Nephron (organoid): ENCODE results near the gene GAD2.
"Not testable (repeated sequence)": the region's sequence is repeated elsewhere in the genome, so short reads cannot be mapped to it uniquely, and the experiment has no call there.

Experiments used
- H3K27ac Mint-ChIP-seq, 3 experiments: 2 replicates each; pipeline ENCODE4 v1.8.0; 2020; ENCODE audit warnings: mixed read lengths in 3 of 3, mild to moderate bottlenecking in 2 of 3, moderate library complexity in 1 of 3
- H3K27me3 Mint-ChIP-seq: 2 replicates; pipeline ENCODE4 v1.8.0; 2021; ENCODE audit warnings: low read depth, mild to moderate bottlenecking, moderate library complexity, mixed read lengths
- H3K36me3 Mint-ChIP-seq: 2 replicates; pipeline ENCODE4 v1.8.0; 2020; ENCODE audit warnings: low read depth, mixed read lengths
- H3K4me1 Mint-ChIP-seq: 2 replicates; pipeline ENCODE4 v1.8.0; 2020; ENCODE audit warnings: mixed read lengths
- H3K4me3 Mint-ChIP-seq, 3 experiments: 2 replicates each; pipeline ENCODE4 v1.8.0; 2020; ENCODE audit warnings: mild to moderate bottlenecking in 3 of 3, mixed read lengths in 3 of 3, moderate library complexity in 2 of 3
- H3K9me3 Mint-ChIP-seq: 2 replicates; pipeline ENCODE4 v1.8.0; 2020; ENCODE audit warnings: mixed read lengths
- CTCF ChIP-seq, 3 experiments: fragments of 200-600 bp; sonication (generic); IDR thresholded peaks; one replicate each; pipeline ENCODE4 v1.5.0; 2021; ENCODE audit warnings: antibody characterized with exemption in 3 of 3; ENCODE audit not compliant: unreplicated experiment in 3 of 3

The GAD2 gene

GRCh38 chr10:26336979-26337378, 120.4 kb downstream of the GAD2 start:
- Mint-ChIP-seq H3K4me3 (no peak overlapping the region), H3K36me3 (peaks cover 4% of the 10 kb centered on the region), H3K27me3 (peaks cover 9% of the 10 kb centered on the region), H3K9me3 (peaks cover 7% of the 10 kb centered on the region), H3K4me1 (no peaks in the 10 kb centered on the region), H3K27ac (no peak overlapping the region)
- no peak for TF ChIP-seq CTCF (IDR thresholded peaks at IDR 0.05; ENCODE audit: unreplicated experiment in 3 of 3)

GRCh38 chr10:26341701-26342100, 125.1 kb downstream of the GAD2 start:
- Mint-ChIP-seq H3K4me3 (no peak overlapping the region), H3K4me1 (no peaks in the 10 kb centered on the region), H3K27ac (no peak overlapping the region), H3K27me3 (peaks cover 17% of the 10 kb centered on the region), H3K36me3 (no peaks in the 10 kb centered on the region), H3K9me3 (no peaks in the 10 kb centered on the region)
- TF ChIP-seq CTCF (IDR thresholded peaks at IDR 0.05; ENCODE audit: unreplicated experiment in 3 of 3), result no peak

GRCh38 chr10:26348821-26349417, 132.3 kb downstream of the GAD2 start:
- H3K27ac Mint-ChIP-seq, H3K36me3 Mint-ChIP-seq, H3K27me3 Mint-ChIP-seq, H3K4me3 Mint-ChIP-seq, H3K4me1 Mint-ChIP-seq, H3K9me3 Mint-ChIP-seq: not testable (repeated sequence)
